T1000 (cell line): ENCODE data around the gene EHD2.
A peak's percentile ranks its signal among the peaks of the same experiment; 100 is the strongest.
"Not testable (repeated sequence)": the region's sequence is repeated elsewhere in the genome, so short reads cannot be mapped to it uniquely, and the experiment has no call there.

ENCODE experiments used
- DNase-seq: peaks from one replicate; lab custom pipeline; 2025; ENCODE audit warnings: mixed read lengths; lab: John Stamatoyannopoulos, UW

EHD2 gene

DNA sequence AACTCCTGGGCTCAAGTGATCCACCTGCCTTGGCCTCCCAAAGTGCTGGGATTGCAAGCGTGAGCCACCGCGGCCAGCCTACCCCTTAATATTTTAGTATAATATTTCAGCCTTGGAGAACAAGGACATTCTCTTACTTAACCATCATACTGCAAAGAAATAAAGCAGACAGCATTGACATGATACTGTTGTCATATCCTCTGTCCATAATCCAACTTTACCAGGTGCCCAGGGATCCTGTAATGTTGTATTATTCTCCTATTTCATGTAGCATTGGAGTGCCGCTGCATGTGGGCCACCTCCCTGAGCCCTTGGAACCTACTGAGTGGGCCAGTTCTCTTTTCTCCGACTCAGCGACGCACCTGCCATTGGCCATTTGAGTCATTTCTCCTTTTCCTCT lies 21.4 kb upstream of the EHD2 start:
- DNase-seq = no peak

GRCh38 chr19:47693489-47693888 lies 19.7 kb upstream of the EHD2 start:
- DNase-seq = no peak

GRCh38 chr19:47693903-47694302 lies 19.3 kb upstream of the EHD2 start:
- no peak for DNase-seq

GRCh38 chr19:47694466-47695273 lies 18.6 kb upstream of the EHD2 start:
- DNase-seq = no peak

GRCh38 chr19:47695533-47696262 lies 17.5 kb upstream of the EHD2 start:
- no peak for DNase-seq

DNA sequence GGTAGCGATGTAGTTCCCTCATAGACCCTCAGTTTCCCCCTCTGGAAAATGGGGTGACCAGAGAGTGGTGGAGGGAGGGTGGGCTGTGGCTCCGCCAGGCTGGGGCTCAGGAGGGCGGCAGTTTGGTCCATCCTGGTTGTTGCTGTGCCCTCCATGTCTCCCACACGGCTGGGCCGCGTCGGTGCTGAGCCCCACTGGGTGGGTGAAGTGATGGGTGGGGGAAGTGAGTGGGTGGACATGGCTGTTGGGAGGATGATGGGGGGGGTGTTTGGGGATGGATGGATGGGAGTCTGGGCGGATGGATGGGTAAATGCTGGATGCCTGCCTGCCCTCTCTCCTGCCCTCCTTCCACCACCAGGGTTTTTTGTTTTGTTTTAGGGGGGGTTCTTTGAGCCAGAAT lies 16.6 kb upstream of the EHD2 start:
- DNase-seq = no peak

DNA sequence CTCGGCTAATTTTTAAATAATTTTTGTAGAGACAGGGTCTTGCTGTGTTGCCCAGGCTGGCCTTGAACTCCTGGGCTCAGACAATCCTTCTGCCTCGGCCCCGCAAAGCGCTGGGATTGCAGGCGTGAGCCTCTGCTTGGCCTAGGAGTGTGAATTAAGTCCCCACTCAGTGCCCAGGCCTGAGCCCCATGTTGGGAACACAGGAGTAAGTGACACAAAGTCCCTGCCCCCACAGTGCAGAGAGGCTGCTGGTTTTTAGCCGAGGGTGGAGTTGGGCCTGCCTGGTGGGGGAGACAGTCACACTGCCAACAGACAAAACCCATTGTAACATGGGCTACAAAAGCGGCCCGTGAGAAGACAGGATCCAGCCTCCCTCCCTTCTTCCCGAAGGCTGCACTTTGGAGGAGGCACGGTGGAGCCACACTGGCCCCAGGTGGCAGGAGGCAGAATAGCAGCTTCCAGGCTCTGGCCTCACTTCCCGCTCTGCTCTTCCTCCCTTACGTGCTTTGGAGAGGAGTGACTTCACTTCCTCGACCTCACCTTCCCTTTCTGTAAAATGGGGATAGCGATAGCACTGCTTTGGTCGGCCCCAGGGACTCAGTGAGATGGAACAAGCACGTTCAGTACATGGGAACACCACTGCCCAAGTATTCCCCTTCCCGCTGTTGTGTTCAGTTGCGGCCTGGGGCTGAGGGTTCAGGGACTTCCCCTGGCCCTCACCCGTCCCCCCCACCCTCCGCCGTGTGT lies 15.2 kb upstream of the EHD2 start:
- DNase-seq = peak; percentile 35

GRCh38 chr19:47698631-47699359 lies 14.4 kb upstream of the EHD2 start:
- DNase-seq = no peak

DNA sequence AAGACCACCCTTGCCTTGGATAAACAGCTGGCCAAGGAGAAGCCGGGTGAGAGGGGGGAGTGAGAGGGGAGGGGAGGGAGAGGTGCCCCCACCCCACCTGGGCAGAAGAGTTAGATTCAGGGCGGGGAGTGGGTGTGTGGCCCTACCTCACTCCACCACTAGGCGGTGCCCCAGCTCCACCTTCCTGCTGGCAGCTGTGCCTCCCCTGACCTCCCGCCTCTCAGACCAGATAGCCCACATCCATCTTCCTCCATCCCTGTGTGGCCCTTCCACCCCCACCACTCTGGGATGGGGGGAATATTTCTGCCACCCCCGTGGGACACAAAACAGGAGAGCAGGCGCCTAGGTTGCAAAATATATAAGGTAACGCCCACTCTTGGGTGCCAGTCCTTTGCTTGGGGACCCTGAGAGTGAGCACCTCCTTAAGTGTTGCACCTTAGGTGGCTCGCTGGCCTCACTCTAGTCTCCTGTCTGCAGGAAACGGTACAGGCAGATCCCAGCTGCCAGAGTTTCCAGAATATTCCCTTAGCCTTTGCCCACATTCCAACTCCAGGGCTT lies 13.8 kb upstream of the EHD2 start:
- DNase-seq = no peak

DNA sequence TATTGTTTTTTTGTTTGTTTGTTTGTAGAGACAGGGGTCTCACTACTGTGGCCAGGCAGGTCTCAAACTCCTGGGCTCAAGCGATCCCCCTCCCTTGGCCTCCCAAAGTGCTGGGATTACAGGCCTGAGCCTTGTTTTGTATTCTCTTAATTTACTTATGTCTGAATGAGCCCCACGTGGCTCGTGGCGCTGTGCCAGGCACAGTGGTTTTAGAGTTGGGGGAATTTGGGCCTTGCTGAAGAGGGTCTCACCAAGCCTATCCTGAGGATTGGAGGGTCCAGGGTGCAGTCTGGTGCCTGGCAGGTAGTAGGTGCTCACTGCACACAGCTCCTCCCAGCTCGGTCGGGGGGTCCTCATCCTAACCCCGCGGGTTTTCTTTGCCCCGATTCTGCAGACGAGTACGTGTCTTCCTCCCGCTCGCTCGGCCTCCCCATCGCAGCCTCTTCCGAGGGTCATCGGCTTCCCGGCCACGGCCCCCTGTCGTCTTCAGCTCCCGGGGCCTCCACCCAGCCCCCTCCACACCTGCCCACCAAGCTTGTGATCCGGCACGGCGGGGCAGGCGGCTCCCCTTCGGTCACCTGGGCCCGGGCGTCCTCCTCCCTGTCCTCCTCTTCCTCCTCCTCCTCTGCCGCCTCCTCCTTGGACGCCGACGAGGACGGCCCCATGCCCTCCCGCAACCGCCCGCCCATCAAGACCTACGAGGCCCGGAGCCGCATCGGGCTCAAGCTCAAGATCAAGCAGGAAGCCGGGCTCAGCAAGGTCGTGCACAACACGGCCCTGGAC lies 12.1 kb upstream of the EHD2 start:
- DNase-seq = no peak

GRCh38 chr19:47701717-47702552 lies 11.3 kb upstream of the EHD2 start:
- no peak for DNase-seq

GRCh38 chr19:47702671-47703070 lies 10.6 kb upstream of the EHD2 start:
- DNase-seq = no peak

- no peak for DNase-seq
These were observed 9.9 kb upstream of the EHD2 start for GRCh38 chr19:47703301-47703700.

DNA sequence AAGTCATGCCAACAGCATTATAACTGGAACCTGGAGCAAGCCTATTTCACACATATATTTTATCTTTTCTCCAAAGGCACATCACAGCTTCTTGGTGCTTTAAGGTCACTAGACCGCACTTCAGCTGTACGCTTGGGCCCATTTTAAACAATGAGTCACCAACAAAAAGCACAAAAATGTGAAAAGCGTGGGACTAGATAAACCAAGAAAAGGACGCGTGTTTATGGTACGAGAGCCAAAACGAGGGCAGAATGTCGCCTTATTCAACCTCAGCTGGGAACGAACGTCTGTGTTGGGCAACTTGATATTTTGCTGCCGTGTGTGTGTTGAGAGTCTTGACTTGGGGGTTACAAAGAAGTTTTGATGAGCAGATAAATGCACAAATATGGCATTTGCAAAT lies 9.2 kb upstream of the EHD2 start:
- no peak for DNase-seq

GRCh38 chr19:47704656-47705055 lies 8.6 kb upstream of the EHD2 start:
- no peak for DNase-seq

DNA sequence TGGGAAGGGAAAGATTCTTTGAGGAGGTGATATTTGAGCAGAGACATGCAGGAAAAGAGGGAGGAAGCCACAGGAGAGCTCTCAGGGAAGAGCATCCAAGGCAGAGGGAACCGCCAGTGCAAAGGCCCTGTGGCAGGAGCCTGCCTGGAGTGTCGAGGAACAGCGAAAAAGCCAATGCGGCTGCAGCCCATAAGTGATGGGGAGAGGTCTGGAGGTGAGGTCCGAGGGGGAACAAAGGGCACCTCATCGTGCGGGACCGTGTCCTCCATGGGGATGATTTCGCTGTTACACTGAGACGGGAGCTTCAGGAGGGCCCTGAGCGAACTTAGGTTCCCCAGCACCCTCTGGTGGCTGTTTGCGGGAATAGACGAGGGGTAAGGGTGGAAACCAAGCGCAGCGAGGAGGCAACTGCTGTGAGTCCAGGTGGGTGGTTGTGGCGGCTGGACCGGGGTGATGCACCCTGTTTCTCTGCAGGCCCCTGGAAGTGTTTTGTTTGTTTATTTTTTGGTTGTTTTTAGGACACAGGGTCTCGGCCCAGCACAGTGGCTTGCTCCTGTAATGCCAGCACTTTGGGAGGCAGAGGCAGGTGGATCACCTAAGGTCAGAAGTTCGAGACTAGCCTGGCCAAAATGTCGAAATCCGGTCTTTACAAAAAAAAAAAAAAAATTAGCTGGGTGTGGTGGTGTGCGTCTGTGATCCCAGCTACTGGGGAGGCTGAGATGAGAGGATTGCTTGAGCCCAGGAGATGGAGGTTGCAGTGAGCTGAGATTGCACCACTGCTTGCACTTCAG lies 5.9 kb upstream of the EHD2 start:
- peak; percentile 39 for DNase-seq

DNA sequence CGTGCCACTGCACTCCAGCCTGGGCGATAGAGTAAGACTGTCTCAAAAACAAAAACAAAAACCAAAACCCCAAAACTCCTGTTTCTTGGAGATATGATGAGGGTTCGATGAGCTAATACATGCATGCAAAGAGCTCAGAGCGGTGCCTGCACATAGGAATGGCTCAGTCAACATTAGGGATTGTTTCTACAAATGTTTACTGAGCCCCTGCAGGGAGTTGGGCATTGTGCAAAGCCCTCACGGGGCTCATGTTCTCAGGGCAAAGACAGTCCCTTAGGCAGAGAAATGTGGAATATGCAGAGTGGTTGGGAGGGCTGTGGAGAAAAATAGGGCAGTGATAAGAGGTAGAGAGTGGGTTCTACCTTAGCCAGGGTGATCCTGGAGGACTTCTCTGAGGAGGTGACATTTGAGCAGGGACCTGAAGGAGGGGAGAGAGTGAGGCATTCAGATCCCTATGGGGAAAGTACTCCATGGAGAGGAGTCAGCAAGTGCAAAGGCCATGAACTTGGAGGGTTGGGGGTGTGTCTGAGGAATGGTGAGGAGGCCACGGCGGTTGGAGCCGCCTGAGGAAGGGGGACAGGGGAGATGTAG lies 1.5 kb upstream of the EHD2 start:
- DNase-seq = no peak

DNA sequence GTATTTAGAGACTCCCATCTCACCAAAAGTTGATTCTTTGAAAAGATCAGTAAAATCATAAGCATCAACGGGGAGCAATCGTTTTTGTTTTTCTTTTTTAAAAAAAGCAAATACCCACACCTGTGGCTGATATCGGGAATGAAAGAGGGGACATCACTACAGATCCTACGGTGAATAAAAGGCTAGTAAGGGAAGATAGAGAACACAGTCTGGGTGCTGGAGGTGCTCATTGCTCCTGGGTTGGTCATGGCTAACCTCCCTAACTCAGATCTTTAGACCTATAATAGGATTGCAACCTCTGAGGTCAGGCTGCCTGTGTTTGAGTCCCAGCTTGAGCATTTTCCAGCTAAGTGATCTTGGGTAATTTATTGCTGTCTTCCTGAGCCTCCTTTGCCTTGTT lies 1.1 kb downstream of the EHD2 start:
- DNase-seq = no peak

- not testable (repeated sequence) for DNase-seq
These were observed 1.6 kb downstream of the EHD2 start for GRCh38 chr19:47714855-47715254.
